Omental fat pad (tissue), 4 donors: ENCODE data around the gene ANTXR1. TPM values are rescaled to one million over a fixed set of nuclear protein-coding genes. Genes with fewer than 3 reads are reported as not detected.

Experiments used
- ATAC-seq: fragments of 150-250 bp; one replicate; pipeline ENCODE4 v1.9.1; 2016; ENCODE audit warnings: mild to moderate bottlenecking, moderate library complexity; ENCODE audit not compliant: low FRiP score
- DNase-seq: peaks from one replicate; pipeline ENCODE4 v3.0.0-alpha.2; 2019; ENCODE audit warnings: low spot score
- total RNA-seq, 4 donors: library from RNA; depleted of rRNA; stranded (reverse); fragments of >200 nt; gene quantifications; one replicate each; pipeline ENCODE4 v1.1.0, GENCODE V29; 2016
- TF ChIP-seq, protein P1 (sequence below), 3 donors: fragments of 450-650 bp; IDR thresholded peaks; one replicate each; pipeline ENCODE4 v1.5.1; 2016 to 2017; ENCODE audit warnings: antibody characterized with exemption in 3 of 3, mild to moderate bottlenecking in 3 of 3, moderate library complexity in 2 of 3

Gene ANTXR1
- total RNA-seq, 4 donors from 2014 or later = 27.7 to 49.1 (median 37.1) TPM

DNA sequence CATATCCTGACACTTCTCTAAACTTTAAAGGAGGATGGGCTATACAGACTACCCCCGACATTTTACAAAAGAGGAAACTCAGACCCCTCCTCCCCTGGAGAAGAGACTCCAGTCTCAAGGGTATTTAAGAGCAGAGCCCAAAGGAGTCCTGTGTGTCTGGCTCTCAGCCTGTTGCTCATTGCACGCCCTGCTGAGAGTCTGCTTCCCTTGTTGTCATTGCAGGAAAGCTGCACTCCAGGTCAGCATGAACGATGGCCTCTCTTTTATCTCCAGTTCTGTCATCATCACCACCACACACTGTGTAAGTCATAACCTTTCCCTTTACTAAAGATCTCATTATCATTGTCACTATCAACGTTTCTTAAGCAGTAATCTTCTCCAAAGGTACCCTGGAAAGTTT is 111.4 kb downstream of the ANTXR1 start:
- ATAC-seq (no peak), DNase-seq (no peak)
- TF ChIP-seq, protein P1, sequence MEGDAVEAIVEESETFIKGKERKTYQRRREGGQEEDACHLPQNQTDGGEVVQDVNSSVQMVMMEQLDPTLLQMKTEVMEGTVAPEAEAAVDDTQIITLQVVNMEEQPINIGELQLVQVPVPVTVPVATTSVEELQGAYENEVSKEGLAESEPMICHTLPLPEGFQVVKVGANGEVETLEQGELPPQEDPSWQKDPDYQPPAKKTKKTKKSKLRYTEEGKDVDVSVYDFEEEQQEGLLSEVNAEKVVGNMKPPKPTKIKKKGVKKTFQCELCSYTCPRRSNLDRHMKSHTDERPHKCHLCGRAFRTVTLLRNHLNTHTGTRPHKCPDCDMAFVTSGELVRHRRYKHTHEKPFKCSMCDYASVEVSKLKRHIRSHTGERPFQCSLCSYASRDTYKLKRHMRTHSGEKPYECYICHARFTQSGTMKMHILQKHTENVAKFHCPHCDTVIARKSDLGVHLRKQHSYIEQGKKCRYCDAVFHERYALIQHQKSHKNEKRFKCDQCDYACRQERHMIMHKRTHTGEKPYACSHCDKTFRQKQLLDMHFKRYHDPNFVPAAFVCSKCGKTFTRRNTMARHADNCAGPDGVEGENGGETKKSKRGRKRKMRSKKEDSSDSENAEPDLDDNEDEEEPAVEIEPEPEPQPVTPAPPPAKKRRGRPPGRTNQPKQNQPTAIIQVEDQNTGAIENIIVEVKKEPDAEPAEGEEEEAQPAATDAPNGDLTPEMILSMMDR (IDR thresholded peaks at IDR 0.05) = no peak

DNA sequence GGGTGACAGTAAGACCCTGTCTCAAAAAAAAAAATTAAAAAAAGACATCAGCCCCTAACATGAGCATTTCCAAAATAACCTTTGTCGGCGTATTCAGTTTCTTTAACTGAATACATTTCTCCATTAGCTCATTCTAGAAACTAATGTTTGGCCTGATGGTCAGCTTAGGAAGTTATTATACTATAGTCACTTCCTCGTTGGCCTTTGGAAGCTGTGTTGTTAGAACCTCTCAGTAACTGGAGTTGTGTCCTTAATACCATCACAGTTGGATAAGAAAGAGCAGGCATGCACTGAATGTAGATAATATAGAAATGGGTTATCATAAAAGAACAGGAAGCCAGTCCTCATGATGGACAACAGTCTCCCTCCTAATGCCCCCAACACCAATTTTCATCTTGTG is 112.8 kb downstream of the ANTXR1 start:
- ATAC-seq (no peak), DNase-seq (no peak)
- TF ChIP-seq, protein P1 (IDR thresholded peaks at IDR 0.05) = no peak

DNA sequence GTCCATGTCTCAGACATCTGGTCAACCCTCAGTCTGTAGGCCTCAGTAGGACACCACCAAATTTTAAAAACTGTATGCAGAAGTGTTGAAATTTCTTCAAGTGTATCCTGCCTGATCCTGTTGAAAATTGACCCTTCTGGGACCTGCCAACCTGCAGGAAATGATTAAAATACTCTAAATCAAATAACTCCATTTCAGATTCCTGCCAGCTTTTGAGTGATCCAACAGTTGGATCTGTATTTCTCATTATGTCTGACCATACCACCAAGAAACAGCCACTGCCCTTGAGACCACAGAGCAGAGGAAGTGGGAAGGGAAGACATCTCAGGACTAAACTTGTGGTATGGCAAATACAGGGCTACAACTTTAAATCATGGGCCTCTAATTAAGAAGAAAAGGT is 113.4 kb downstream of the ANTXR1 start:
- no peak for ATAC-seq
- DNase-seq = no peak
- TF ChIP-seq, protein P1 (IDR thresholded peaks at IDR 0.05) = no peak

DNA sequence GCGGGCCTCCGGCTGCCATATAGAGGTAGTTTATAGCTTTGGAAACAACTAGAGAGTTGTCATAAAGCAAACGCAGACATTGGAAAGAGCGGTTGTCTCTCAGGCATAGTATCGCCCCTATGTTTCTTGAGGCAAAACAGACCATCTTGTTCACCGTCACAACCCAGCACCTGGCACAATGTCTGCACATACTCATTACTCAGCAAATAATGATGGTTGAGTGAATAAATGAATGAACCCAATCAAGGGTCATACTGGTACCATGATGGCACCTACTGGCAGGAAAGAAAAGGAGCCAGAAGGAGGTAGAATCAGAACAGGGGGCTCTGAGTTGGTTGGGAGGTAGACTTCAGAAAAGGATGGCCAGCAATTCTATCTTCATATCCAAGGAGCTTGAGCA is 118.5 kb downstream of the ANTXR1 start:
- TF ChIP-seq, protein P1 (IDR thresholded peaks at IDR 0.05) = no peak
- ATAC-seq (no peak), DNase-seq (no peak)

DNA sequence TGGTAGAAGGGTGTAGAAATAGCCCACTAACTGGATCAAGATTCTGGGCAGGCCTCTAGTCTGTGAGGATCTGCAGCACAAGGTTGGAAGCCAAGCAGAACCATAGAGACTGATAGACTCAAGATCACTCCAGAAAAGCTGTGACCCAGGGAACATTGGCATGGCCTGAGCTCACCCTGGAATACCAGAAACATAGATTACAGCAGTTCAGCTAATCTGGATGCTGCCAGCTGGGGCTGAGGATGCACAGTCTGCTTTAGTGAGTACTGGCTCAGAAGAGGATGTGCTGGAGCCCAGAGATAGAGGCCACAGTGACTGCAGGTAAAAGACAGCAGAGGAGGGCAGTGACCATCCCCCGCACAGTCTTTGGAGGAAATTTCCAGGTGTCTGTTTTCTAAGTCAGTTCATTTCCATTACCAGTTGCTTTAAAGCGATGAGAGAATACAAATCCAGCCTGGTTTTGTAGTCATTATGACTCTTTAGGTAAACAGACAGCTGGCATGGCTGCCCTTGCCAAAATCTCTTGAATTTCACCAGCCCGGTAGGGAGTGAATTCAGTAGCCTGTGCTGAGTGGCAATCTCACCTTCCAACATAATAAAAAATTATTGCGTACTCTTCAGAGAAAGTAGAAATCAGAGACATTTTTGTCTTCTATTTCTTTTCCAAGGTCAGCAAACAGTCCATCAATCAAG is 119.2 kb downstream of the ANTXR1 start:
- no peak for DNase-seq
- no peak for ATAC-seq
- TF ChIP-seq, protein P1 (IDR thresholded peaks at IDR 0.05) = no peak

DNA sequence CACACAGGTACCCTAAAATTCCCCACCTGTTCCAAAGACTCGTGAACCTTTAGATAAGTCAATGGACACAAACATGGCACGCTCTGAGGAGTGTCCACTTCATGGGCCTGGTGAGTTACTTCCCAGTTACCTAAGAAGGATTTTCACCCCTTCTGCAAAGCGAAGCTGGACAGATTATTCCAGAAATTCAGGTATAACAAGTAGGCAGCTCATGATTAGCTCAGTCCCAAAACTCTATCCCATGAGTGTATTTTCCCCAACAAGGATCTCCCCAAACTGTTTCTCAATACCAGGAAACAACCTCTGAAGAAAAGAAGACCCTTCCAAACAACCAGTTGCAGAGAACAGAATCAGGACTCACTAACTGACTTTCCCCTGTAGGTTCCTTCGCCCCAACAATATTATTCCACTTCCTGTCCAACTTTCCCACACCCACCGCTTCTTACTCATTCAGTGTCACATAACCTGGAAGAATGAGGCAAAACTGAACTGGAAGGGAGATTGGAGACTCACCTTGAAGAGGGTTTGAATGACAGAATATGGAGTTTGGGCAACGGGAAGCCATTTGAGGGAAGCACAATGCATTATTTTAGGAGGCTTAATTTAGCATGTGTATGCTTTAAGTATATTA is 120.1 kb downstream of the ANTXR1 start:
- ATAC-seq (no peak), DNase-seq (no peak)
- TF ChIP-seq, protein P1 (IDR thresholded peaks at IDR 0.05) = no peak

DNA sequence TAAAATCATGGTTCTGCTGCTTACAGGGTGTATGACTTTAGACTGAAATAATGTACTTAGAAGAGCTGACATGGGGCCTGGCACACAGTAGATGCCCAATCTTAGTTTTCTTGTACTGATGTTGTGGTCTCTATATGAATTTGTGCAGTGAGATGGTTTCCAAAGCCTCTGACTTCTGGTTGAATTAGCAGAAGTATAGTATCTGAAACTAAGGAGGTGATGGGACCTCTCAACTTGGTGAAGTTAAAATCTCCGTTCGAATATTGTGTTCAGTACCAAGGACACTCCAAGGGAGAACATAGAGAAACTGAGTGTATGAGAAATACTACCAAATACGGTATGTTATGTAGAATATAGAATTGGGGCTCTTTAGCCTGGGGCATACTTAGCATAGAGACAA is 120.9 kb downstream of the ANTXR1 start:
- TF ChIP-seq, protein P1 (IDR thresholded peaks at IDR 0.05) = no peak
- no peak for DNase-seq
- no peak for ATAC-seq
